Neuronal stem cell (in vitro differentiated cells): ENCODE measurements around the gene NT5E.
"Not testable (repeated sequence)": the region's sequence is repeated elsewhere in the genome, so short reads cannot be mapped to it uniquely, and the experiment has no call there.

Source experiments
- DNase-seq: peaks from one replicate; pipeline ENCODE4 v3.0.0-alpha.2; 2013; ENCODE audit warnings: low spot score
- H2AFZ ChIP-seq: one replicate; pipeline ENCODE4 v1.6.1; 2013; ENCODE audit warnings: mild to moderate bottlenecking, low read length, inconsistent platforms
- H2AK5ac ChIP-seq: 2 replicates; pipeline ENCODE4 v1.6.1; 2013; ENCODE audit warnings: low read depth, mild to moderate bottlenecking, inconsistent platforms, low read length, moderate library complexity, mixed read lengths
- H2BK120ac ChIP-seq: 2 replicates; pipeline ENCODE4 v1.6.1; 2013; ENCODE audit warnings: low read depth, mild to moderate bottlenecking, inconsistent platforms, low read length, moderate library complexity, mixed read lengths
- H2BK12ac ChIP-seq: one replicate; pipeline ENCODE4 v1.6.1; 2013; ENCODE audit warnings: low read length, inconsistent platforms
- H2BK15ac ChIP-seq: 2 replicates; pipeline ENCODE4 v1.6.1; 2013; ENCODE audit warnings: mild to moderate bottlenecking, low read length, inconsistent platforms, mixed read lengths
- H2BK5ac ChIP-seq: one replicate; pipeline ENCODE4 v1.6.1; 2013; ENCODE audit warnings: inconsistent platforms, mild to moderate bottlenecking, low read length, moderate library complexity
- H3K14ac ChIP-seq: one replicate; pipeline ENCODE4 v1.6.1; 2013; ENCODE audit warnings: low read length, inconsistent platforms
- H3K18ac ChIP-seq: 2 replicates; pipeline ENCODE4 v1.6.1; 2013; ENCODE audit warnings: low read length, inconsistent platforms
- H3K23ac ChIP-seq: 2 replicates; pipeline ENCODE4 v1.6.1; 2013; ENCODE audit warnings: low read depth, mild to moderate bottlenecking, mixed read lengths, low read length, inconsistent platforms; ENCODE audit not compliant: poor library complexity
- H3K27ac ChIP-seq: replicated peaks from 3 replicates; pipeline ENCODE4 v1.5.1; 2013; ENCODE audit warnings: low read length, inconsistent platforms
- H3K27me3 ChIP-seq, 3 experiments: 2 replicates each; pipeline ENCODE4 v1.6.1; 2013; ENCODE audit warnings: low read length in 3 of 3, mild to moderate bottlenecking in 2 of 3, inconsistent platforms in 1 of 3, low read depth in 1 of 3, mixed read lengths in 1 of 3, moderate library complexity in 1 of 3; ENCODE audit not compliant: control insufficient read depth in 3 of 3, insufficient read depth in 3 of 3
- H3K36me3 ChIP-seq, 2 donors: replicated peaks in 1 of 2; 2 replicates each; pipeline ENCODE4 v1.6.1; 2013; ENCODE audit warnings: low read length in 2 of 2; ENCODE audit not compliant: control insufficient read depth in 2 of 2, insufficient read depth in 2 of 2
- H3K4ac ChIP-seq: 2 replicates; pipeline ENCODE4 v1.6.1; 2013; ENCODE audit warnings: inconsistent platforms, mild to moderate bottlenecking, low read length, moderate library complexity
- H3K4me1 ChIP-seq, 2 donors: 1 replicate in 1 of 2; 2 replicates in 1 of 2; pipeline ENCODE4 v1.6.1; 2013; ENCODE audit warnings: low read length in 2 of 2, low read depth in 1 of 2; ENCODE audit not compliant: control insufficient read depth in 2 of 2, insufficient read depth in 1 of 2
- H3K4me2 ChIP-seq: one replicate; pipeline ENCODE4 v1.6.1; 2013; ENCODE audit warnings: mild to moderate bottlenecking, low read length, inconsistent platforms; ENCODE audit not compliant: insufficient read depth, poor library complexity, severe bottlenecking
- H3K4me3 ChIP-seq, 2 donors: 2 replicates each; pipeline ENCODE4 v1.5.1; 2013; ENCODE audit warnings: low read length in 2 of 2, mild to moderate bottlenecking in 2 of 2, inconsistent platforms in 1 of 2, moderate library complexity in 1 of 2
- H3K79me1 ChIP-seq: one replicate; pipeline ENCODE4 v1.6.1; 2013; ENCODE audit warnings: low read depth, mild to moderate bottlenecking, inconsistent platforms, low read length, moderate library complexity
- H3K9ac ChIP-seq: one replicate; pipeline ENCODE4 v1.6.1; 2013; ENCODE audit warnings: mild to moderate bottlenecking, low read depth, low read length, inconsistent platforms; ENCODE audit not compliant: poor library complexity
- H3K9me3 ChIP-seq, 2 donors: replicated peaks in 1 of 2; 2 replicates each; pipeline versions ENCODE3 to v1.6.1; 2013; ENCODE audit warnings: low read length in 2 of 2, mild to moderate bottlenecking in 2 of 2, inconsistent platforms in 1 of 2, low read depth in 1 of 2, mixed read lengths in 1 of 2, moderate library complexity in 1 of 2; ENCODE audit not compliant: control insufficient read depth in 2 of 2, insufficient read depth in 1 of 2
- H4K8ac ChIP-seq: one replicate; pipeline ENCODE4 v1.6.1; 2013; ENCODE audit warnings: low read depth, mild to moderate bottlenecking, inconsistent platforms, low read length, moderate library complexity
- H4K91ac ChIP-seq: one replicate; pipeline ENCODE4 v1.6.1; 2013; ENCODE audit warnings: low read length, low read depth, mild to moderate bottlenecking, inconsistent platforms; ENCODE audit not compliant: poor library complexity
- WGBS, 2 donors: extraction: QIAGEN DNeasy Blood & Tissue Kit; methylation state at CpG; one replicate each; pipeline ENCODE4 v1.1.7; 2013; ENCODE audit warnings: missing lambda C conversion rate in 2 of 2, mixed read lengths in 1 of 2; ENCODE audit not compliant: insufficient read length in 2 of 2, insufficient replicate concordance in 1 of 2; ENCODE audit errors: extremely low coverage in 2 of 2; 5-methylcytosine and 5-hydroxymethylcytosine counted together

NT5E gene

GRCh38 chr6:85516168-85516567 lies 66.3 kb downstream of the NT5E start:
- Histone ChIP-seq H3K4me3 (no peak overlapping the region), H2AFZ (no peak overlapping the region), H3K4ac (no peak overlapping the region), H3K79me1 (no peaks in the 10 kb centered on the region), H2BK5ac (no peak overlapping the region), H3K23ac (no peak overlapping the region), H2BK15ac (no peak overlapping the region), H3K14ac (no peak overlapping the region), H3K9me3 (no peaks in the 10 kb centered on the region), H2AK5ac (no peak overlapping the region), H2BK12ac (no peak overlapping the region), H3K4me1 (no peaks in the 10 kb centered on the region), H4K91ac (no peak overlapping the region), H3K27me3 (no peaks in the 10 kb centered on the region), H3K27ac (no peak overlapping the region), H3K36me3 (peaks cover 0 to 55% of the 10 kb centered on the region in 2 donors), H4K8ac (no peak overlapping the region), H2BK120ac (no peak overlapping the region), H3K4me2 (no peak overlapping the region), H3K18ac (no peak overlapping the region), H3K9ac (no peak overlapping the region)
- DNase-seq = no peak

- not testable (repeated sequence) for H2BK12ac ChIP-seq, H3K27me3 ChIP-seq, H3K27ac ChIP-seq, H2BK5ac ChIP-seq, H3K4me2 ChIP-seq, H3K14ac ChIP-seq, H3K9me3 ChIP-seq, H3K9ac ChIP-seq, H2AK5ac ChIP-seq, H4K8ac ChIP-seq, H3K23ac ChIP-seq, H4K91ac ChIP-seq, H2AFZ ChIP-seq, H3K4me1 ChIP-seq, H3K18ac ChIP-seq, H3K79me1 ChIP-seq, DNase-seq, H2BK15ac ChIP-seq, H3K4ac ChIP-seq, H2BK120ac ChIP-seq, H3K4me3 ChIP-seq
- H3K36me3 ChIP-seq = peaks cover 0 to 65% of the 10 kb centered on the region in 2 donors
- no CpG with 5 or more reads among the region's 2 CpGs for WGBS, 2 donors
Observed at GRCh38 chr6:85524281-85524680, 74.4 kb downstream of the NT5E start.

- H3K23ac ChIP-seq = no peak overlapping the region
- H2BK5ac ChIP-seq = no peak overlapping the region
- no peak overlapping the region for H3K27ac ChIP-seq
- no peak for DNase-seq
- no peak overlapping the region for H2BK12ac ChIP-seq
- H2AFZ ChIP-seq = no peak overlapping the region
- no peak overlapping the region for H3K4me2 ChIP-seq
- no CpG with 5 or more reads among the region's 2 CpGs for WGBS, 2 donors
- no peak overlapping the region for H3K4ac ChIP-seq
- H2AK5ac ChIP-seq = no peak overlapping the region
- no peak overlapping the region for H3K18ac ChIP-seq
- no peaks in the 10 kb centered on the region for H3K4me1 ChIP-seq
- H4K91ac ChIP-seq = no peak overlapping the region
- H3K14ac ChIP-seq = no peak overlapping the region
- no peak overlapping the region for H4K8ac ChIP-seq
- H3K4me3 ChIP-seq = no peak overlapping the region
- no peak overlapping the region for H3K9ac ChIP-seq
- H3K27me3 ChIP-seq = no peaks in the 10 kb centered on the region
- H3K9me3 ChIP-seq = no peaks in the 10 kb centered on the region
- H3K79me1 ChIP-seq = no peaks in the 10 kb centered on the region
- no peak overlapping the region for H2BK15ac ChIP-seq
- H2BK120ac ChIP-seq = no peak overlapping the region
- H3K36me3 ChIP-seq = peaks cover 0 to 53% of the 10 kb centered on the region in 2 donors
Observed at GRCh38 chr6:85537055-85537494, 87.2 kb downstream of the NT5E start.

- no peak overlapping the region for H2BK5ac ChIP-seq
- H3K79me1 ChIP-seq = no peaks in the 10 kb centered on the region
- H3K27ac ChIP-seq = no peak overlapping the region
- no peak for DNase-seq
- no peak overlapping the region for H3K18ac ChIP-seq
- H3K4me2 ChIP-seq = no peak overlapping the region
- H2BK15ac ChIP-seq = no peak overlapping the region
- H3K4ac ChIP-seq = no peak overlapping the region
- H3K9ac ChIP-seq = no peak overlapping the region
- H2AK5ac ChIP-seq = no peak overlapping the region
- no peak overlapping the region for H2BK120ac ChIP-seq
- H3K14ac ChIP-seq = no peak overlapping the region
- peaks cover 0 to 53% of the 10 kb centered on the region in 2 donors for H3K36me3 ChIP-seq
- H3K9me3 ChIP-seq = no peaks in the 10 kb centered on the region
- no peak overlapping the region for H2BK12ac ChIP-seq
- no peak overlapping the region for H3K4me3 ChIP-seq
- no peak overlapping the region for H2AFZ ChIP-seq
- no peak overlapping the region for H4K91ac ChIP-seq
- H3K23ac ChIP-seq = no peak overlapping the region
- no CpG with 5 or more reads among the region's 1 CpG for WGBS, 2 donors
- H4K8ac ChIP-seq = no peak overlapping the region
- H3K4me1 ChIP-seq = no peaks in the 10 kb centered on the region
- H3K27me3 ChIP-seq = no peaks in the 10 kb centered on the region
Observed at GRCh38 chr6:85544776-85545175, 94.9 kb downstream of the NT5E start.
